Measurements from ENCODE around the gene DNHD1. TPM values are rescaled to one million over a fixed set of nuclear protein-coding genes. Genes with fewer than 3 reads are reported as not detected.

DNHD1 gene
- total and polyA plus RNA-seq, 2 of the 13 experiments (the other 11 are each of a cell fraction or from before 2014, with no cell fraction given) = 2.7 to 9.3 TPM

DNA sequence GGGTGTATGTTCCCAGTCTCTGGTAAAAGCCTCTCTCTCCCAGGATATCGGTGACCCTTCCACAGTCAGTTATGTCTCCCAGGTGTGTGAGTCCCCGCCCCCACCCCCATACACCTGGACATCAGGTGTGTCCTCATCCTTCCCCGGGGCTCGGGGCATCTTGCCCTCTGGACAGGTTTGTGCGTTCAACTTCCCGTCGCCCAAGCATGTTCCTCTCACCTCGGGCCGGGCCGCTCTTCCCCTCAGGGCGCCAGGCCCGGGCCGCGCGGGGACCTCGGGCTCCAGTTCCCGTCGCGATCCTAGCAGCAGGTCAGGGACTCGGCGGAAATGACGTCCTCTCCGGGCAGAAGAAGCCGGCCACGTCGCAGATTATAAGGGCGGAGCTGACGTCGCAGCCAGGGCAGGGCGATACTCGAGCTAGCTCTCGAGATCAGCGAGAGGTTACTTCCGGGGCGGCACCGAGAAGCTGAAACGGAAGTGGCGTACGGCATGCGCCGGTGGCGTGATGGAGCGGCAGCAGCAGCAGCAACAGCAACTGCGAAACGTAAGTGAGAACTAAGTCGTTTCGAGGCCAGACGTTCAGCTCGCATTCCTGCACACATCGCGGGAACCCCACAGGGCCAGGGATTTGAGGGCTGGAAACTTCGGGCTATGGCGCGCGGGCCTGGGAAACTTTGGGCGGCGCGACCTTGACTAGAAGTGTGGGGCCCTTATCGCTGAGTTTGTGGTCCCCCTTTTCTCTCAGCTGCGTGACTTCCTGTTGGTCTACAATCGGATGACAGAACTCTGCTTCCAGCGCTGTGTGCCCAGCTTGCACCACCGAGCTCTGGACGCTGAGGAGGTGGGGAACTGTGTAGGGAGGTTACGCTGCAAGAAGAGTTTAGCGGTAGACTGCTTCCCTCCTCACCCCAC lies 15.8 kb upstream of the DNHD1 start, which contains the start of the genes ARFIP2 and TIMM10B (continued):
- peak; percentile 68; the same call in 1 of the 2 replicates for TF ChIP-seq NR1H2 (CRISPR knock-in tag; IDR thresholded peaks at IDR 0.05; ENCODE audit: borderline replicate concordance, low read depth)
- TF ChIP-seq, protein P1, sequence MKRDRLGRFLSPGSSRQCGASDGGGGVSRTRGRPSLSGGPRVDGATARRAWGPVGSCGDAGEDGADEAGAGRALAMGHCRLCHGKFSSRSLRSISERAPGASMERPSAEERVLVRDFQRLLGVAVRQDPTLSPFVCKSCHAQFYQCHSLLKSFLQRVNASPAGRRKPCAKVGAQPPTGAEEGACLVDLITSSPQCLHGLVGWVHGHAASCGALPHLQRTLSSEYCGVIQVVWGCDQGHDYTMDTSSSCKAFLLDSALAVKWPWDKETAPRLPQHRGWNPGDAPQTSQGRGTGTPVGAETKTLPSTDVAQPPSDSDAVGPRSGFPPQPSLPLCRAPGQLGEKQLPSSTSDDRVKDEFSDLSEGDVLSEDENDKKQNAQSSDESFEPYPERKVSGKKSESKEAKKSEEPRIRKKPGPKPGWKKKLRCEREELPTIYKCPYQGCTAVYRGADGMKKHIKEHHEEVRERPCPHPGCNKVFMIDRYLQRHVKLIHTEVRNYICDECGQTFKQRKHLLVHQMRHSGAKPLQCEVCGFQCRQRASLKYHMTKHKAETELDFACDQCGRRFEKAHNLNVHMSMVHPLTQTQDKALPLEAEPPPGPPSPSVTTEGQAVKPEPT (CRISPR knock-in tag; IDR thresholded peaks at IDR 0.05; ENCODE audit: low read depth) = no peak
- TF ChIP-seq, protein P2, sequence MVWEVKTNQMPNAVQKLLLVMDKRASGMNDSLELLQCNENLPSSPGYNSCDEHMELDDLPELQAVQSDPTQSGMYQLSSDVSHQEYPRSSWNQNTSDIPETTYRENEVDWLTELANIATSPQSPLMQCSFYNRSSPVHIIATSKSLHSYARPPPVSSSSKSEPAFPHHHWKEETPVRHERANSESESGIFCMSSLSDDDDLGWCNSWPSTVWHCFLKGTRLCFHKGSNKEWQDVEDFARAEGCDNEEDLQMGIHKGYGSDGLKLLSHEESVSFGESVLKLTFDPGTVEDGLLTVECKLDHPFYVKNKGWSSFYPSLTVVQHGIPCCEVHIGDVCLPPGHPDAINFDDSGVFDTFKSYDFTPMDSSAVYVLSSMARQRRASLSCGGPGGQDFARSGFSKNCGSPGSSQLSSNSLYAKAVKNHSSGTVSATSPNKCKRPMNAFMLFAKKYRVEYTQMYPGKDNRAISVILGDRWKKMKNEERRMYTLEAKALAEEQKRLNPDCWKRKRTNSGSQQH (CRISPR knock-in tag; IDR thresholded peaks at IDR 0.05; ENCODE audit: low read depth) = peak; percentile 35; the same call in 1 of the 2 replicates
- 0 out of 2 replicates have a peak, but pooled peaks have one; percentile 26 for TF ChIP-seq ZNF674 (CRISPR knock-in tag; IDR thresholded peaks at IDR 0.05; ENCODE audit: low read depth)
- TF ChIP-seq, protein P3, sequence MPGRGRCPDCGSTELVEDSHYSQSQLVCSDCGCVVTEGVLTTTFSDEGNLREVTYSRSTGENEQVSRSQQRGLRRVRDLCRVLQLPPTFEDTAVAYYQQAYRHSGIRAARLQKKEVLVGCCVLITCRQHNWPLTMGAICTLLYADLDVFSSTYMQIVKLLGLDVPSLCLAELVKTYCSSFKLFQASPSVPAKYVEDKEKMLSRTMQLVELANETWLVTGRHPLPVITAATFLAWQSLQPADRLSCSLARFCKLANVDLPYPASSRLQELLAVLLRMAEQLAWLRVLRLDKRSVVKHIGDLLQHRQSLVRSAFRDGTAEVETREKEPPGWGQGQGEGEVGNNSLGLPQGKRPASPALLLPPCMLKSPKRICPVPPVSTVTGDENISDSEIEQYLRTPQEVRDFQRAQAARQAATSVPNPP (CRISPR knock-in tag; IDR thresholded peaks at IDR 0.05) = peak; percentile 49; the same call in 1 of the 2 replicates
- TF ChIP-seq, protein P4, sequence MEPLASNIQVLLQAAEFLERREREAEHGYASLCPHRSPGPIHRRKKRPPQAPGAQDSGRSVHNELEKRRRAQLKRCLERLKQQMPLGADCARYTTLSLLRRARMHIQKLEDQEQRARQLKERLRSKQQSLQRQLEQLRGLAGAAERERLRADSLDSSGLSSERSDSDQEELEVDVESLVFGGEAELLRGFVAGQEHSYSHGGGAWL (CRISPR knock-in tag; IDR thresholded peaks at IDR 0.05) = no peak; the same call in 1 of the 2 replicates
- TF ChIP-seq, protein P5, sequence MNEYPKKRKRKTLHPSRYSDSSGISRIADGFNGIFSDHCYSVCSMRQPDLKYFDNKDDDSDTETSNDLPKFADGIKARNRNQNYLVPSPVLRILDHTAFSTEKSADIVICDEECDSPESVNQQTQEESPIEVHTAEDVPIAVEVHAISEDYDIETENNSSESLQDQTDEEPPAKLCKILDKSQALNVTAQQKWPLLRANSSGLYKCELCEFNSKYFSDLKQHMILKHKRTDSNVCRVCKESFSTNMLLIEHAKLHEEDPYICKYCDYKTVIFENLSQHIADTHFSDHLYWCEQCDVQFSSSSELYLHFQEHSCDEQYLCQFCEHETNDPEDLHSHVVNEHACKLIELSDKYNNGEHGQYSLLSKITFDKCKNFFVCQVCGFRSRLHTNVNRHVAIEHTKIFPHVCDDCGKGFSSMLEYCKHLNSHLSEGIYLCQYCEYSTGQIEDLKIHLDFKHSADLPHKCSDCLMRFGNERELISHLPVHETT (CRISPR knock-in tag; conservative IDR thresholded peaks at IDR 0.05) = 0 out of 2 replicates have a peak, but pooled peaks have one; percentile 54
- peak; percentile 22; the same call in 1 of the 2 replicates for TF ChIP-seq ZFP82 (CRISPR knock-in tag; IDR thresholded peaks at IDR 0.05; ENCODE audit: borderline replicate concordance)
- TF ChIP-seq ZNF7 (CRISPR knock-in tag; IDR thresholded peaks at IDR 0.05) = no peak; the same call in 1 of the 2 replicates
- TF ChIP-seq ZNF777 (CRISPR knock-in tag; IDR thresholded peaks at IDR 0.05) = no peak
- TF ChIP-seq, protein P6, sequence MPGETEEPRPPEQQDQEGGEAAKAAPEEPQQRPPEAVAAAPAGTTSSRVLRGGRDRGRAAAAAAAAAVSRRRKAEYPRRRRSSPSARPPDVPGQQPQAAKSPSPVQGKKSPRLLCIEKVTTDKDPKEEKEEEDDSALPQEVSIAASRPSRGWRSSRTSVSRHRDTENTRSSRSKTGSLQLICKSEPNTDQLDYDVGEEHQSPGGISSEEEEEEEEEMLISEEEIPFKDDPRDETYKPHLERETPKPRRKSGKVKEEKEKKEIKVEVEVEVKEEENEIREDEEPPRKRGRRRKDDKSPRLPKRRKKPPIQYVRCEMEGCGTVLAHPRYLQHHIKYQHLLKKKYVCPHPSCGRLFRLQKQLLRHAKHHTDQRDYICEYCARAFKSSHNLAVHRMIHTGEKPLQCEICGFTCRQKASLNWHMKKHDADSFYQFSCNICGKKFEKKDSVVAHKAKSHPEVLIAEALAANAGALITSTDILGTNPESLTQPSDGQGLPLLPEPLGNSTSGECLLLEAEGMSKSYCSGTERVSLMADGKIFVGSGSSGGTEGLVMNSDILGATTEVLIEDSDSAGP (CRISPR knock-in tag; IDR thresholded peaks at IDR 0.05; ENCODE audit: borderline replicate concordance) = peak; percentile 87
- TF ChIP-seq, protein P7, sequence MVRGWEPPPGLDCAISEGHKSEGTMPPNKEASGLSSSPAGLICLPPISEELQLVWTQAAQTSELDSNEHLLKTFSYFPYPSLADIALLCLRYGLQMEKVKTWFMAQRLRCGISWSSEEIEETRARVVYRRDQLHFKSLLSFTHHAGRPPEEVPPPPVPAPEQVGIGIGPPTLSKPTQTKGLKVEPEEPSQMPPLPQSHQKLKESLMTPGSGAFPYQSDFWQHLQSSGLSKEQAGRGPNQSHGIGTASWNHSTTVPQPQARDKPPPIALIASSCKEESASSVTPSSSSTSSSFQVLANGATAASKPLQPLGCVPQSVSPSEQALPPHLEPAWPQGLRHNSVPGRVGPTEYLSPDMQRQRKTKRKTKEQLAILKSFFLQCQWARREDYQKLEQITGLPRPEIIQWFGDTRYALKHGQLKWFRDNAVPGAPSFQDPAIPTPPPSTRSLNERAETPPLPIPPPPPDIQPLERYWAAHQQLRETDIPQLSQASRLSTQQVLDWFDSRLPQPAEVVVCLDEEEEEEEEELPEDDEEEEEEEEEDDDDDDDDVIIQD (CRISPR knock-in tag; IDR thresholded peaks at IDR 0.05; ENCODE audit: low read depth) = no peak; the same call in 1 of the 2 replicates
- TF ChIP-seq ZNF251 (CRISPR knock-in tag; IDR thresholded peaks at IDR 0.05) = no peak
- no peak for TF ChIP-seq ZNF564 (CRISPR knock-in tag; IDR thresholded peaks at IDR 0.05)
- TF ChIP-seq SMARCC2 (IDR thresholded peaks at IDR 0.05) = no peak
- TF ChIP-seq, protein P8, sequence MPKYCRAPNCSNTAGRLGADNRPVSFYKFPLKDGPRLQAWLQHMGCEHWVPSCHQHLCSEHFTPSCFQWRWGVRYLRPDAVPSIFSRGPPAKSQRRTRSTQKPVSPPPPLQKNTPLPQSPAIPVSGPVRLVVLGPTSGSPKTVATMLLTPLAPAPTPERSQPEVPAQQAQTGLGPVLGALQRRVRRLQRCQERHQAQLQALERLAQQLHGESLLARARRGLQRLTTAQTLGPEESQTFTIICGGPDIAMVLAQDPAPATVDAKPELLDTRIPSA (CRISPR knock-in tag; IDR thresholded peaks at IDR 0.05; ENCODE audit: borderline replicate concordance) = no peak

Measured in HepG2 (cell line).